ENCODE measurements around the gene COL18A1. TPM values are rescaled to one million over a fixed set of nuclear protein-coding genes. Genes with fewer than 3 reads are reported as not detected.
A peak's percentile ranks its signal among the peaks of the same experiment; 100 is the strongest.

The COL18A1 gene
- total and polyA plus RNA-seq, 9 of the 15 experiments (the other 6 are each of a cell fraction or from before 2014, with no cell fraction given), result 0.14 to 16.4 (median 2.0) TPM

- H3K27ac ChIP-seq (ENCODE audit: extremely low read depth, low read depth, low read length), result no peak overlapping the region
Measured at GRCh38 chr21:45358711-45359310, 46.2 kb upstream of the COL18A1 start.

More at GRCh38 chr21:45358711-45359310, 46.2 kb upstream of the COL18A1 start:
- H2AFZ ChIP-seq (ENCODE audit: low read depth, low read length), result no peak overlapping the region
- ChIA-PET CTCF (ENCODE audit: low intra/inter-chr PET ratio) (no interaction called here), POLR2A (interaction anchor here (1.0 to 1.7 kb wide), 2 partner anchors 9 to 13 kb away, joined by 3 to 4 read pairs; no protein-coding TSS in a partner anchor)
- no peaks in the 10 kb centered on the region for H3K36me3 ChIP-seq (ENCODE audit: control insufficient read depth, insufficient read depth, low read length)
- 54% methylated on average over 11 of the region's 13 CpGs for WGBS (ENCODE audit: insufficient coverage, low coverage, missing lambda C conversion rate)
- no peaks in the 10 kb centered on the region for H3K79me2 ChIP-seq (ENCODE audit: control insufficient read depth, insufficient read depth, low read length)
- TF ChIP-seq ZNF282 (CRISPR knock-in tag; IDR thresholded peaks at IDR 0.05) (no peak), ETV5 (CRISPR knock-in tag; IDR thresholded peaks at IDR 0.05; ENCODE audit: low read depth) (no peak), ZFP91 (CRISPR knock-in tag; IDR thresholded peaks at IDR 0.05) (no peak), SRSF3 (IDR thresholded peaks at IDR 0.05; ENCODE audit: insufficient read depth, low read length) (no peak), NFIX (CRISPR knock-in tag; IDR thresholded peaks at IDR 0.05; ENCODE audit: low read depth) (no peak), TGIF2 (CRISPR knock-in tag; IDR thresholded peaks at IDR 0.05) (no peak), NKRF (IDR thresholded peaks at IDR 0.05; ENCODE audit: borderline replicate concordance) (no peak), BHLHE40 (IDR thresholded peaks at IDR 0.05; ENCODE audit: low read length) (no peak), SRSF7 (optimal IDR thresholded peaks at IDR 0.05; ENCODE audit: low read depth, low read length) (no peak), PHB2 (IDR thresholded peaks at IDR 0.05; ENCODE audit: low read depth) (no peak), BRF2 (IDR thresholded peaks at IDR 0.05; ENCODE audit: borderline replicate concordance, insufficient read depth, insufficient read length) (no peak), HNRNPL (IDR thresholded peaks at IDR 0.05; ENCODE audit: low read depth, low read length) (no peak), PHB (CRISPR knock-in tag; IDR thresholded peaks at IDR 0.05) (no peak), NUFIP1 (IDR thresholded peaks at IDR 0.05; ENCODE audit: partially characterized antibody) (no peak)
- ATAC-seq (no peak), DNase-seq (ENCODE audit: extremely low read depth in 1 of 4, low spot score in 3 of 4) (no peak), FAIRE-seq (no peak)
- peaks cover 8% of the 10 kb centered on the region; the same call in 1 of the 2 replicates for H4K20me1 ChIP-seq (replicated peaks; ENCODE audit: control insufficient read depth, insufficient read depth, low read length)
- H3K4me2 ChIP-seq (ENCODE audit: insufficient read depth, low read length), result no peak overlapping the region
- intact Hi-C loops (cut with micrococcal nuclease), result loop anchor here (5.0 kb wide), 1 partner anchor 62 kb away; no protein-coding TSS in a partner anchor
- no peaks in the 10 kb centered on the region for H3K9me1 ChIP-seq (ENCODE audit: control insufficient read depth, insufficient read depth, low read length)
- no peaks in the 10 kb centered on the region for H3K9me3 ChIP-seq (replicated peaks; ENCODE audit: control insufficient read depth, insufficient read depth, low read depth, low read length)
- H3K27me3 ChIP-seq (ENCODE audit: control insufficient read depth in 2 of 2, insufficient read depth in 2 of 2, low read length in 2 of 2), result peaks cover 10 to 25% of the 10 kb centered on the region in 2 experiments
- in situ Hi-C loops (cut with MboI), result no loop called here
- H3K4me1 ChIP-seq (replicated peaks in 1 of 2; ENCODE audit: control insufficient read depth in 2 of 2, insufficient read depth in 2 of 2, low read length in 2 of 2), result peaks cover 37 to 77% of the 10 kb centered on the region in 2 experiments; a peak in 4 of 5 replicates
- no TSS peak for BruUV-seq (replicated peaks)
- H3K4me3 ChIP-seq, result no peak overlapping the region
- H3K9ac ChIP-seq (ENCODE audit: insufficient read depth in 1 of 2, low read depth in 2 of 2, low read length in 2 of 2), result 0 out of 4 replicates have a peak overlapping the region, but pooled peaks of 1 of the 2 experiments have one; percentile 11
